ENCODE results near the gene GNG13. TPM values are rescaled to one million over a fixed set of nuclear protein-coding genes. Genes with fewer than 3 reads are reported as not detected.

The GNG13 gene
- total and polyA plus RNA-seq, 2 donors (not counting 3 experiments of a cell fraction or from before 2014, with no cell fraction given) = not detected

DNA sequence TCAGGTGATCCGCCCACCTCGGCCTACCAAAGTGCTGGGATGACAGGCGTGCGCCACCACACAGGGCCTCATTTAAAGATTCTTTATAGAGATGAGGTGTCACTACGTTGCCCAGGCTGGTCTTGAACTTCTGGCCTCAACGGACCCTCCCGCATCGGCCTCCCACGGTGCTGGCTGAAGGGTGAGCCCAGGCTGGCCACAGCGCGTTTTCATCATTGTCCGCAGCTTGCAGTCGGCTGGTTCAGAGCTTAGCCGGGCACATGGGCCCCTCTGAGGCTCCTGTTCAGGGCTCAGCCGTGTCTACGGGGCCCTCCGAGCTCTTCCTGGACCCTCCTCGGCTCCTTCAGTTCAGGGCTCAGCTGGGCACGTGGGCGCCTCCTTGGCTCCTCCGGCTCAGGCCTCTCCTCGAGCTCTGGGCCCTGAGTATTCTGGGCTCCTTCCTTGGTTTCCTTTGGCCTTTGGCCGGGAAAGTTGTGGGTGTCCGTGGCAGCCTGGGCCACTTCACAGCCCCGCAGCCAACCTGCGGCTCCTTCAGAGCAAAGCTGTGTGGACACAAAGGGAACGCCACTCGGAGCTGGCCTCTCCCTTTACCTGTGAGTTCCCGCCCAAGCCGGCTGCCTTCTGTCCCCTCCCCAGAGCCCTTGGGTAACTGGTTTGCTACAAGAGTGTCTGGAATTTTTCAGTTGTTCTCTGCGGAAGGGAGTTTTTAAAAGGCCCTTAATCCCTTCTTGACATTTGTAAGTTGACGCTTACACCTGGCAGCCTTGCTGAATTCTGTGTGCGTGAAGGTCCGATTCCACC is 41.2 kb downstream of the GNG13 start:
- no peak overlapping the region for H3K9ac ChIP-seq (replicated peaks; ENCODE audit: extremely low read depth, insufficient read depth, low read length)
- dilution Hi-C loops (cut with MboI; ENCODE audit: extremely low pct_ligation_motif_present, low sequenced_read_pairs) = no loop called here
- no peaks in the 10 kb centered on the region for H4K20me1 ChIP-seq (replicated peaks; ENCODE audit: control insufficient read depth, extremely low read depth, insufficient read depth, low read length)
- BruUV-seq (replicated peaks) = no TSS peak
- H3K36me3 ChIP-seq (ENCODE audit: control insufficient read depth in 2 of 2, extremely low read depth in 1 of 2, insufficient read depth in 2 of 2, low read length in 2 of 2) = no peaks in the 10 kb centered on the region
- H3K27me3 ChIP-seq (ENCODE audit: control insufficient read depth in 2 of 2, insufficient read depth in 2 of 2, low read length in 2 of 2) = peaks cover 0 to 1% of the 10 kb centered on the region in 2 experiments
- H3K4me3 ChIP-seq (replicated peaks in 1 of 3; ENCODE audit: insufficient read depth in 1 of 3, low read depth in 1 of 3, low read length in 3 of 3) = no peak overlapping the region
- H3K79me2 ChIP-seq (ENCODE audit: control insufficient read depth, insufficient read depth, low read length) = no peaks in the 10 kb centered on the region
- intact Hi-C loops (cut with micrococcal nuclease) = no loop called here
- TF ChIP-seq EZH2 (IDR thresholded peaks at IDR 0.05; ENCODE audit: borderline replicate concordance, low read depth, low read length, severe bottlenecking) (no peak), POLR2A (IDR thresholded peaks at IDR 0.05; ENCODE audit: low read depth, low read length) (no peak), MYC (IDR thresholded peaks at IDR 0.05; ENCODE audit: low read depth, low read length) (no peak), CTCF (IDR thresholded peaks at IDR 0.05; ENCODE audit: extremely low read depth in 1 of 2, insufficient read depth in 1 of 2, low read depth in 1 of 2, low read length in 2 of 2) (no peak), FOS (IDR thresholded peaks at IDR 0.05; ENCODE audit: borderline replicate concordance, insufficient read depth, low read length) (no peak), MAX (IDR thresholded peaks at IDR 0.05; ENCODE audit: insufficient read depth, insufficient read length) (no peak), GATA2 (IDR thresholded peaks at IDR 0.05; ENCODE audit: insufficient read depth, insufficient read length, low read depth, low read length) (no peak), JUN (IDR thresholded peaks at IDR 0.05; ENCODE audit: borderline replicate concordance, insufficient read depth, insufficient read length, low read depth) (no peak), POLR2AphosphoS5 (IDR thresholded peaks at IDR 0.05; ENCODE audit: insufficient read depth, low read depth, low read length) (no peak)
- FAIRE-seq (no peak), DNase-seq (ENCODE audit: low read depth, low spot score) (no peak)
- no peaks in the 10 kb centered on the region for H3K9me3 ChIP-seq (replicated peaks; ENCODE audit: control insufficient read depth, insufficient read depth, low read length)
- H3K9me1 ChIP-seq (replicated peaks; ENCODE audit: control insufficient read depth, extremely low read depth, insufficient read depth, low read length) = no peaks in the 10 kb centered on the region
- no peak overlapping the region for H3K27ac ChIP-seq (ENCODE audit: insufficient read depth, low read depth, low read length)
- no peak overlapping the region for H3K4me2 ChIP-seq (ENCODE audit: insufficient read depth, low read length)
- no peaks in the 10 kb centered on the region for H3K4me1 ChIP-seq (ENCODE audit: control insufficient read depth, extremely low read depth, insufficient read depth, low read length)
- no peak overlapping the region for H2AFZ ChIP-seq (ENCODE audit: low read depth, low read length)
- CTCF ChIA-PET = interaction anchor here (0.8 kb wide), 1 partner anchor 298 kb away, joined by 4 read pairs; no protein-coding TSS in a partner anchor
- POLR2A ChIA-PET = no interaction called here
